H1 (cell line): ENCODE measurements around the gene SBF1. TPM values are rescaled to one million over a fixed set of nuclear protein-coding genes. Genes with fewer than 3 reads are reported as not detected.

Experiments
- CTCF ChIA-PET: fragments of 300-600 bp; sonication (Branson Sonifier 250); formaldehyde crosslinking; loops from one replicate; lab custom pipeline; 2021; ENCODE audit not compliant: partially characterized antibody; lab: Charles Lee
- POLR2A ChIA-PET: fragments of 300-600 bp; sonication (Branson Sonifier 250); formaldehyde crosslinking; loops from one replicate; lab custom pipeline; 2021; ENCODE audit warnings: inconsistent platforms; ENCODE audit not compliant: partially characterized antibody; lab: Charles Lee
- DNase-seq, 2 experiments: peaks; one replicate each; pipeline versions ENCODE4 v3.0.0 to v3.0.0-alpha.2; 2010 to 2022; ENCODE audit warnings: low spot score in 2 of 2, low read depth in 1 of 2, mixed read lengths in 1 of 2
- FAIRE-seq: peaks from 2 replicates; lab custom pipeline; 2011; peaks lifted over from hg19 to GRCh38; lab: Jason Lieb, UNC
- H2AFZ ChIP-seq: 2 replicates; pipeline ENCODE4 v1.8.1; 2012; ENCODE audit warnings: low read length, inconsistent platforms
- H2AK5ac ChIP-seq: 2 replicates; pipeline ENCODE4 v1.6.1; 2013; ENCODE audit warnings: low read depth, low read length
- H2BK120ac ChIP-seq: replicated peaks from 2 replicates; pipeline ENCODE3; 2013; ENCODE audit warnings: low read depth, low read length, inconsistent platforms
- H2BK12ac ChIP-seq: 2 replicates; pipeline ENCODE4 v1.6.1; 2013; ENCODE audit warnings: low read depth, low read length
- H2BK15ac ChIP-seq: 2 replicates; pipeline ENCODE4 v1.6.1; 2013; ENCODE audit warnings: low read length
- H2BK20ac ChIP-seq: 2 replicates; pipeline ENCODE4 v1.6.1; 2013; ENCODE audit warnings: low read length
- H2BK5ac ChIP-seq: 2 replicates; pipeline ENCODE4 v1.6.1; 2013; ENCODE audit warnings: low read depth, low read length
- H3K14ac ChIP-seq: 2 replicates; pipeline ENCODE4 v1.6.1; 2013; ENCODE audit warnings: inconsistent platforms; ENCODE audit not compliant: insufficient read length
- H3K18ac ChIP-seq: 2 replicates; pipeline ENCODE4 v1.6.1; 2013; ENCODE audit warnings: low read length; ENCODE audit errors: extremely low read depth
- H3K23ac ChIP-seq: 2 replicates; pipeline ENCODE4 v1.6.1; 2013; ENCODE audit warnings: inconsistent platforms; ENCODE audit not compliant: insufficient read length
- H3K23me2 ChIP-seq: 2 replicates; pipeline ENCODE4 v1.6.1; 2013; ENCODE audit warnings: low read depth, low read length
- H3K27ac ChIP-seq: 2 replicates; pipeline ENCODE4 v1.6.1; 2011; ENCODE audit warnings: low read depth, low read length, inconsistent platforms
- H3K27me3 ChIP-seq, 4 experiments: replicated peaks in 1 of 4; 1 replicate in 1 of 4; 2 replicates in 3 of 4; pipeline versions ENCODE4 v1.6.1 to v1.8.1; 2011 to 2013; ENCODE audit warnings: low read length in 3 of 4, mild to moderate bottlenecking in 3 of 4, inconsistent platforms in 2 of 4, mixed read lengths in 2 of 4, moderate library complexity in 1 of 4; ENCODE audit not compliant: control insufficient read depth in 3 of 4, insufficient read depth in 3 of 4; ENCODE audit errors: extremely low read depth in 1 of 4
- H3K36me3 ChIP-seq, 4 experiments: 2 replicates each; pipeline versions ENCODE4 v1.6.1 to v1.8.1; 2011 to 2013; ENCODE audit warnings: mild to moderate bottlenecking in 4 of 4, low read length in 3 of 4, moderate library complexity in 2 of 4, control low read depth in 1 of 4, inconsistent platforms in 1 of 4; ENCODE audit not compliant: insufficient read depth in 4 of 4, control insufficient read depth in 2 of 4
- H3K4ac ChIP-seq: replicated peaks from 2 replicates; pipeline ENCODE3; 2013; ENCODE audit warnings: low read length, low read depth, mixed read lengths, inconsistent platforms; ENCODE audit not compliant: insufficient read length
- H3K4me1 ChIP-seq, 4 experiments: replicated peaks in 1 of 4; 1 replicate in 1 of 4; 2 replicates in 3 of 4; pipeline versions ENCODE4 v1.6.1 to v1.8.1; 2011 to 2013; ENCODE audit warnings: low read length in 3 of 4, inconsistent platforms in 2 of 4, mixed read lengths in 1 of 4; ENCODE audit not compliant: insufficient read depth in 4 of 4, control insufficient read depth in 3 of 4
- H3K4me2 ChIP-seq, 2 experiments: 2 replicates each; pipeline versions ENCODE4 v1.6.1 to v1.8.1; 2011 to 2013; ENCODE audit warnings: low read depth in 2 of 2, low read length in 2 of 2, control low read depth in 1 of 2, inconsistent platforms in 1 of 2, mild to moderate bottlenecking in 1 of 2; ENCODE audit not compliant: insufficient read depth in 1 of 2
- H3K4me3 ChIP-seq, 4 experiments: fragments of 200-600, 300-600 bp in 1 of 4; sonication (generic), shearing (Covaris generic), sonication (Bioruptor Twin) in 1 of 4; 2 replicates each; pipeline versions ENCODE4 v1.5.1 to v1.8.1; 2011 to 2016; ENCODE audit warnings: low read length in 4 of 4, low read depth in 3 of 4, control low read depth in 2 of 4, inconsistent platforms in 2 of 4, mild to moderate bottlenecking in 2 of 4, mixed read lengths in 1 of 4, moderate library complexity in 1 of 4; ENCODE audit not compliant: insufficient read depth in 2 of 4; ENCODE audit errors: extremely low read depth in 1 of 4
- H3K56ac ChIP-seq: replicated peaks from 2 replicates; pipeline ENCODE3; 2013; ENCODE audit warnings: low read depth, mild to moderate bottlenecking, mixed read lengths, low read length, inconsistent platforms; ENCODE audit not compliant: insufficient read length
- H3K79me1 ChIP-seq: 2 replicates; pipeline ENCODE4 v1.6.1; 2013; ENCODE audit warnings: low read depth, low read length, control low read depth
- H3K79me2 ChIP-seq, 2 experiments: 2 replicates each; pipeline versions ENCODE4 v1.6.1 to v1.8.1; 2012 to 2013; ENCODE audit warnings: low read length in 2 of 2, mild to moderate bottlenecking in 2 of 2, inconsistent platforms in 1 of 2; ENCODE audit not compliant: insufficient read depth in 2 of 2, control insufficient read depth in 1 of 2
- H3K9ac ChIP-seq, 4 experiments: replicated peaks in 1 of 4; 1 replicate in 1 of 4; 2 replicates in 3 of 4; pipeline versions ENCODE4 v1.6.1 to v1.8.1; 2011 to 2013; ENCODE audit warnings: low read depth in 3 of 4, low read length in 3 of 4, control low read depth in 2 of 4, mild to moderate bottlenecking in 2 of 4, moderate library complexity in 2 of 4, inconsistent platforms in 1 of 4; ENCODE audit errors: extremely low read depth in 1 of 4
- H3K9me3 ChIP-seq, 2 experiments: 2 replicates each; pipeline versions ENCODE4 v1.6.1 to v1.8.1; 2012 to 2013; ENCODE audit warnings: mild to moderate bottlenecking in 2 of 2, moderate library complexity in 2 of 2, control low read depth in 1 of 2, inconsistent platforms in 1 of 2, low read depth in 1 of 2, low read length in 1 of 2, mixed read lengths in 1 of 2; ENCODE audit not compliant: insufficient read depth in 2 of 2
- H4K20me1 ChIP-seq, 2 experiments: replicated peaks in 1 of 2; 2 replicates each; pipeline versions ENCODE3 to v1.8.1; 2011 to 2013; ENCODE audit warnings: inconsistent platforms in 2 of 2, low read length in 2 of 2, mild to moderate bottlenecking in 1 of 2; ENCODE audit not compliant: insufficient read depth in 2 of 2, control insufficient read depth in 1 of 2
- H4K5ac ChIP-seq: 2 replicates; pipeline ENCODE4 v1.6.1; 2013; ENCODE audit warnings: low read length, low read depth, mixed read lengths, inconsistent platforms; ENCODE audit not compliant: insufficient read length
- H4K8ac ChIP-seq: 2 replicates; pipeline ENCODE4 v1.8.0; 2013; ENCODE audit warnings: mild to moderate bottlenecking, moderate library complexity, low read length, inconsistent platforms; ENCODE audit not compliant: insufficient read depth; ENCODE audit errors: extremely low read depth
- H4K91ac ChIP-seq: replicated peaks from 2 replicates; pipeline ENCODE3; 2013; ENCODE audit warnings: low read length, mixed read lengths, inconsistent platforms; ENCODE audit not compliant: insufficient read length
- EGR1 ChIP-seq: IDR thresholded peaks from 2 replicates; pipeline ENCODE4 v1.6.1; 2011; ENCODE audit warnings: low read depth, low read length, borderline replicate concordance
- YY1 ChIP-seq: IDR thresholded peaks from 2 replicates; pipeline ENCODE4 v1.6.1; 2011; ENCODE audit warnings: low read depth, mild to moderate bottlenecking, low read length
- WGBS, 2 experiments: shearing (Covaris generic) in 1 of 2; methylation state at CpG; one replicate each; pipeline versions ENCODE4 v1.1.6 to v1.1.7; 2013 to 2015; ENCODE audit warnings: low lambda C conversion rate in 2 of 2, mixed read lengths in 2 of 2, inconsistent platforms in 1 of 2, low coverage in 1 of 2, missing lambda C conversion rate in 1 of 2; ENCODE audit not compliant: insufficient replicate concordance in 2 of 2, insufficient coverage in 1 of 2, insufficient read length in 1 of 2; ENCODE audit errors: extremely low coverage in 1 of 2, missing lambda C conversion rate in 1 of 2; 5-methylcytosine and 5-hydroxymethylcytosine counted together
- polyA plus RNA-seq, 7 experiments: library from polyadenylated mRNA; depleted of rRNA in 3 of 7; stranded (reverse) in 5 of 7; unstranded in 2 of 7; fragments of >200 nt in 5 of 7; fragments of 200-250 nt in 2 of 7; gene quantifications; 1 replicate in 5 of 7; 2 replicates in 1 of 7; 4 replicates in 1 of 7; pipeline versions ENCODE4 v1.2.1 to v1.2.3, GENCODE V29; 2011 to 2013; ENCODE audit warnings: missing spikeins in 2 of 7, mixed read lengths in 2 of 7
- total RNA-seq: library from RNA; stranded (reverse); fragmentation: NEBNext Ultra II Directional; extraction: Animal tissue kit (Norgen Biotek cat#: 25700); gene quantifications from 2 replicates; pipeline ENCODE4 v1.2.1, GENCODE V29; 2021

Gene SBF1
- total and polyA plus RNA-seq, 2 of the 8 experiments (the other 6 are each of a cell fraction or from before 2014, with no cell fraction given), result 29.1 to 71.5 TPM

DNA sequence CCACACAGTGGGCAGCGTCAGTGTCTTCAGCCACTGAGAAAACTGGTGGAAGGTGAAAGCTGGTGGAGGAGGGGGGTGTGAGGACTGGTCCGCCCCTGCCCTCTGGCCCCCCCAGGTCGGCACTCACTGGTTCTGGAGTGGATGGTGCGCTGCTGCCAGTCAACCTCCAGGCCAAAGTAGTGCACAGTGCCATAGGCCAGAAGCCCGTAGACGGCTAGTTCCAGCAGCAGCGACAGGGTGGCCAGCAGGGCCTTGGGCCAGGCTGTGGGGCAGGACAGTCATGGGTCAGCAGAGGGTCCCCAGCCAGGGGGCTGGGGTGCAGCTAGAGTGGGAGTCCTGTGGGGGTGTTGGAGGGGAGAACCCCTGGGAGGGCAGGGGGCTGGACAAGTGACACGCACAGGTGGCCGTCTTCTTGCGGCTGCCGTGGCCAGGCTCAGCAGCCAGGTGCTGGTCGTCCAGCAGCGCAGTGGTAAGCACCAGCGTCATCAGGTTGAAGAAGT, 30.5 kb upstream of the SBF1 start:
- Histone ChIP-seq H2BK20ac (no peak overlapping the region), H4K91ac (no peak overlapping the region), H3K23me2 (peaks cover 11% of the 10 kb centered on the region; the same call in 1 of the 2 replicates), H3K79me2 (peaks cover 0 to 17% of the 10 kb centered on the region in 2 experiments; a peak in 2 of 4 replicates), H3K23ac (no peak overlapping the region), H3K79me1 (peaks cover 9% of the 10 kb centered on the region; the same call in 1 of the 2 replicates), H3K4me3 (no peak overlapping the region), H4K8ac (no peak overlapping the region), H2AFZ (no peak overlapping the region), H3K4me1 (peaks cover 2 to 8% (median 5%) of the 10 kb centered on the region in 4 experiments), H2AK5ac (no peak overlapping the region), H3K4ac (no peak overlapping the region), H3K27ac (no peak overlapping the region), H3K4me2 (no peak overlapping the region), H3K56ac (no peak overlapping the region), H4K5ac (no peak overlapping the region), H3K36me3 (peaks cover 0 to 15% (median 0%) of the 10 kb centered on the region in 4 experiments; a peak in 2 of 8 replicates), H3K27me3 (no peaks in the 10 kb centered on the region), H2BK12ac (no peak overlapping the region), H4K20me1 (peaks cover 0 to 18% of the 10 kb centered on the region in 2 experiments), H3K14ac (no peak overlapping the region), H3K18ac (no peak overlapping the region), H3K9ac (no peak overlapping the region), H3K9me3 (no peaks in the 10 kb centered on the region), H2BK120ac (no peak overlapping the region), H2BK5ac (no peak overlapping the region), H2BK15ac (no peak overlapping the region)
- 95% methylated on average over 14 of the region's 14 CpGs; no CpG with 5 or more reads in 1 of the 2 experiments for WGBS, 2 experiments
- TF ChIP-seq EGR1 (no peak), YY1 (no peak)
- POLR2A ChIA-PET, result interaction anchor here (2.7 kb wide), 1 partner anchor 21 kb away, joined by 17 read pairs; the partner anchor contains the start of gene MIOX
- FAIRE-seq (no peak), DNase-seq (no peak)
- CTCF ChIA-PET, result interaction anchor here (0.5 to 1.0 kb wide), 2 partner anchors 9 to 145 kb away, joined by 3 read pairs; no protein-coding TSS in a partner anchor
